ENCODE data around the gene C2orf68. TPM values are rescaled to one million over a fixed set of nuclear protein-coding genes. Genes with fewer than 3 reads are reported as not detected.

C2orf68 gene
- total and polyA plus RNA-seq, 9 of the 15 experiments (the other 6 are each of a cell fraction or from before 2014, with no cell fraction given): 22.1 to 50.0 (median 31.8) TPM

- TF ChIP-seq MYC (IDR thresholded peaks at IDR 0.05; ENCODE audit: low read depth, low read length) (peak; percentile 80), MYC (CRISPR knock-in tag; IDR thresholded peaks at IDR 0.05; ENCODE audit: borderline replicate concordance, low read depth) (peak; percentile 51; the same call in 1 of the 2 replicates), MNT (conservative IDR thresholded peaks at IDR 0.05) (peak; percentile 96 to 99), PURB (CRISPR knock-in tag; IDR thresholded peaks at IDR 0.05; ENCODE audit: low read depth) (no peak), NFIC (IDR thresholded peaks at IDR 0.05) (no peak), CTBP1 (IDR thresholded peaks at IDR 0.05; ENCODE audit: borderline replicate concordance) (peak; percentile 81), WHSC1 (IDR thresholded peaks at IDR 0.05; ENCODE audit: low read length) (no peak), JUN (IDR thresholded peaks at IDR 0.05; ENCODE audit: borderline replicate concordance, low read depth, low read length) (peak; percentile 11; the same call in 1 of the 2 replicates), JUN (CRISPR knock-in tag; IDR thresholded peaks at IDR 0.05; ENCODE audit: borderline replicate concordance) (no peak), ZNF57 (CRISPR knock-in tag; IDR thresholded peaks at IDR 0.05) (no peak), PHF8 (IDR thresholded peaks at IDR 0.05; ENCODE audit: borderline replicate concordance, low read length) (peak; percentile 59; the same call in 1 of the 2 replicates), CREB5 (CRISPR knock-in tag; IDR thresholded peaks at IDR 0.05) (no peak), CREB3L1 (IDR thresholded peaks at IDR 0.05; ENCODE audit: borderline replicate concordance, low read depth) (peak; percentile 89), NFATC3 (IDR thresholded peaks at IDR 0.05) (no peak), DEAF1 (CRISPR knock-in tag; IDR thresholded peaks at IDR 0.05) (no peak), COPS2 (conservative IDR thresholded peaks at IDR 0.05) (no peak), CREB3 (tag; conservative IDR thresholded peaks at IDR 0.05; ENCODE audit: low read depth) (no peak), ZSCAN29 (IDR thresholded peaks at IDR 0.05) (no peak), TFAM (CRISPR knock-in tag; conservative IDR thresholded peaks at IDR 0.05) (no peak), RBFOX2 (IDR thresholded peaks at IDR 0.05; ENCODE audit: low read depth, low read length) (peak; percentile 82), SPI1 (IDR thresholded peaks at IDR 0.05; ENCODE audit: borderline replicate concordance, low read depth, low read length) (no peak), ZNF263 (CRISPR knock-in tag; IDR thresholded peaks at IDR 0.05; ENCODE audit: borderline replicate concordance) (no peak)
Observed at GRCh38 chr2:85602476-85603234, 9.2 kb downstream of the C2orf68 start, which contains the start of gene TMEM150A (continued).
